ENCODE measurements around the gene C12orf75.
A peak's percentile ranks its signal among the peaks of the same experiment; 100 is the strongest.

C12orf75 gene

DNA sequence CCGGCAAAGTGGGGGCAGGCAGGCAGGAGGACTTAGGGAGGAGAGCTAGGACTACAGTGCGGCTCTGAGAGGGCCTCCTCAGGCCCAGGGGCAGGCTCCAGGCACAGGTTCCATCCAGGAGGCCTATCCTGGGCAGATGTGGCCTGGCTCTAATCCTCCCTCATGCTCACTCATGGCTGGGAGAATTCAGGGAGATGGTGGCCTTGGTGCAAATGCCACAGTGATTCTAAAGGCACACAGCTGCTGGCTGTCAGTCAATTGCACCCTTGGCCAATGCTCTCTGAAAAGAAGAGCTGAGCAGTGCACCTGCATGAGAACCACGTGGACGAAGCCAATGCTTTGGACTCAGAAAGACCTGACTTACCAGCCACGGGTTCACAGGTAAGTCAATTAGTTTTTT is 89.6 kb downstream of the C12orf75 start:
- no peak for DNase-seq

DNA sequence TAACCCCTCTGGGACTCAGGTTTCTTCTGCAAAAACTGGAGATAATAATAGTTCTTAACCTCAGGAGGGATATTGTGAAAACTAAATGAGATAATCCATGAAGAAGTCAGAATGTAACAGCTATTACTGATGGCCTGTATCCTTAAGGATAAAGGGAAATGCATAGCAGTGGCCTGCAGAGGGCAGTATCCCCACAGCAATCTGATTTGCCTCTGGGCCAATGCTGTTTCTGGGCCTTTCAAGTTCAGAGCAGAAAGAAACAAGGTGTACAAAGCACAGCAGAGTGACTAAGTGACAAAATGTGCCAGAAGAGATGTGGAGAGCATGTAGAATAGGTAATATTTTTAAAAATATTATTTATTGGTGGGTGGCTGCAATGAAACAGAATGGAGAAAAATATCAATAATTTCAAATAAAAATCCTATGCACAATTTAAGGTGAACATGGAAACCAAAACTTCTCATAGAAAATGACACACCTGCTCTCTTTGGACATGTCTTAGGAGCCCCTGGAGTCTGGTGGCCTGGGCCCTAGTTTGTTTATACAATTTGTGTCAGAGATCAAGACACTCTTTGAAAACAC is 90.3 kb downstream of the C12orf75 start:
- DNase-seq: peak; percentile 80
